Measurements from ENCODE around the gene LMBRD2.

LMBRD2 gene

GRCh38 chr5:36108758-36109460 lies 42.8 kb downstream of the LMBRD2 start:
- DNase-seq (ENCODE audit: low read depth) = no peak

GRCh38 chr5:36105819-36106218 lies 45.9 kb downstream of the LMBRD2 start:
- DNase-seq (ENCODE audit: low read depth) = no peak

- DNase-seq (ENCODE audit: low read depth) = no peak
Observed at GRCh38 chr5:36099748-36100147, 51.9 kb downstream of the LMBRD2 start.

GRCh38 chr5:36096486-36096885 lies 55.2 kb downstream of the LMBRD2 start:
- DNase-seq (ENCODE audit: low read depth) = no peak

GRCh38 chr5:36089989-36090388 lies 61.7 kb downstream of the LMBRD2 start:
- DNase-seq (ENCODE audit: low read depth) = no peak

GRCh38 chr5:36079200-36079781 lies 72.4 kb downstream of the LMBRD2 start:
- DNase-seq (ENCODE audit: low read depth) = no peak

- DNase-seq (ENCODE audit: low read depth) = no peak
Observed at GRCh38 chr5:36078430-36078829, 73.3 kb downstream of the LMBRD2 start.

GRCh38 chr5:36073595-36074216 lies 78.0 kb downstream of the LMBRD2 start:
- DNase-seq (ENCODE audit: low read depth) = no peak

- no peak for DNase-seq (ENCODE audit: low read depth)
Observed at GRCh38 chr5:36070687-36071571, 80.8 kb downstream of the LMBRD2 start.

- DNase-seq (ENCODE audit: low read depth) = no peak
Observed at GRCh38 chr5:36068751-36069281, 82.9 kb downstream of the LMBRD2 start.

- no peak for DNase-seq (ENCODE audit: low read depth)
Observed at GRCh38 chr5:36066540-36067210, 85.0 kb downstream of the LMBRD2 start, which contains the start of gene UGT3A2. TSS of gene UGT3A2 (minus strand) at chr5:36066882. CDS start at chr5:36066789, 93 bp downstream.

GRCh38 chr5:36066001-36066539 lies 85.6 kb downstream of the LMBRD2 start:
- no peak for DNase-seq (ENCODE audit: low read depth)

GRCh38 chr5:36060420-36060887 lies 91.2 kb downstream of the LMBRD2 start:
- DNase-seq (ENCODE audit: low read depth) = no peak

GRCh38 chr5:36059571-36060419 lies 91.9 kb downstream of the LMBRD2 start:
- no peak for DNase-seq (ENCODE audit: low read depth)

- no peak for DNase-seq (ENCODE audit: low read depth)
Observed at GRCh38 chr5:36058776-36059175, 92.9 kb downstream of the LMBRD2 start.

- DNase-seq (ENCODE audit: low read depth) = no peak
Observed at GRCh38 chr5:36057386-36057785, 94.3 kb downstream of the LMBRD2 start.

- DNase-seq (ENCODE audit: low read depth) = no peak
Observed at GRCh38 chr5:36056422-36056821, 95.3 kb downstream of the LMBRD2 start.

- no peak for DNase-seq (ENCODE audit: low read depth)
Observed at GRCh38 chr5:36055984-36056383, 95.7 kb downstream of the LMBRD2 start.

GRCh38 chr5:36054647-36055046 lies 97.0 kb downstream of the LMBRD2 start:
- no peak for DNase-seq (ENCODE audit: low read depth)

GRCh38 chr5:36052538-36052937 lies 99.1 kb downstream of the LMBRD2 start:
- no peak for DNase-seq (ENCODE audit: low read depth)

Measured in activated T-helper 9 cell treated with anti-CD3 and anti-CD28 coated beads, Interleukin-2, amount 50 U/mL, for 16 hours (primary cell).